Inferior parietal cortex (tissue), 1 donor: ENCODE results near the gene ZNF511.

Source experiments
- DNase-seq: peaks from one replicate; pipeline ENCODE4 v3.0.0-alpha.2; 2016; ENCODE audit errors: extremely low spot score

Gene ZNF511

GRCh38 chr10:133353202-133353959 lies 44.7 kb downstream of the ZNF511 start:
- DNase-seq = no peak

- no peak for DNase-seq
Measured at GRCh38 chr10:133353988-133354605, 45.4 kb downstream of the ZNF511 start.

- no peak for DNase-seq
Measured at GRCh38 chr10:133354672-133355240, 46.0 kb downstream of the ZNF511 start.

GRCh38 chr10:133355266-133355665 lies 46.6 kb downstream of the ZNF511 start:
- DNase-seq = no peak

- DNase-seq = no peak
Measured at GRCh38 chr10:133355991-133356390, 47.3 kb downstream of the ZNF511 start.

GRCh38 chr10:133356549-133357284 lies 48.0 kb downstream of the ZNF511 start:
- DNase-seq = no peak

GRCh38 chr10:133357285-133358161 lies 48.8 kb downstream of the ZNF511 start, which contains the start of gene FUOM:
TSS of gene FUOM (minus strand) at chr10:133358019. CDS start at chr10:133358007, 12 bp downstream.
- no peak for DNase-seq

GRCh38 chr10:133358162-133358924 lies 49.6 kb downstream of the ZNF511 start:
- DNase-seq = no peak

GRCh38 chr10:133358925-133359310 lies 50.2 kb downstream of the ZNF511 start:
- no peak for DNase-seq

- DNase-seq = no peak
Measured at GRCh38 chr10:133359554-133359971, 50.8 kb downstream of the ZNF511 start.

GRCh38 chr10:133359972-133360610 lies 51.4 kb downstream of the ZNF511 start:
- DNase-seq = no peak

- DNase-seq = no peak
Measured at GRCh38 chr10:133361227-133361626, 52.5 kb downstream of the ZNF511 start.

GRCh38 chr10:133361773-133362441 lies 53.2 kb downstream of the ZNF511 start:
- no peak for DNase-seq
